Loucy (cell line): Measurements from ENCODE around the gene APBB2.

Source experiments
- H2AFZ ChIP-seq: fragments of 200-600 bp; sonication (generic); 2 replicates; pipeline ENCODE4 v1.6.0; 2016; ENCODE audit warnings: antibody characterized with exemption, mild to moderate bottlenecking, low read length, moderate library complexity
- H3F3A ChIP-seq: fragments of 200-600 bp; 2 replicates; pipeline ENCODE4 v1.6.0; 2016; ENCODE audit warnings: antibody characterized with exemption, low read depth, mild to moderate bottlenecking
- H3K27me3 ChIP-seq: fragments of 200-600 bp; sonication (generic); 2 replicates; pipeline ENCODE4 v1.6.1; 2014; ENCODE audit warnings: low read length, mild to moderate bottlenecking; ENCODE audit not compliant: insufficient read depth, poor library complexity, severe bottlenecking
- H3K36me3 ChIP-seq: fragments of 200-600 bp; sonication (generic); 2 replicates; pipeline ENCODE4 v1.6.1; 2016; ENCODE audit warnings: low read length; ENCODE audit not compliant: insufficient read depth
- H3K4me1 ChIP-seq: fragments of 200-600 bp; sonication (generic); 2 replicates; pipeline ENCODE4 v1.5.1; 2014; ENCODE audit warnings: low read length, mild to moderate bottlenecking; ENCODE audit not compliant: insufficient read depth, poor library complexity, severe bottlenecking
- H3K4me2 ChIP-seq: fragments of 200-600 bp; sonication (generic); 2 replicates; pipeline ENCODE4 v1.6.0; 2014; ENCODE audit warnings: antibody characterized with exemption, low read length, low read depth, mild to moderate bottlenecking; ENCODE audit not compliant: poor library complexity, severe bottlenecking
- H3K4me3 ChIP-seq: fragments of 200-600 bp; sonication (generic); 2 replicates; pipeline ENCODE4 v1.5.1; 2014; ENCODE audit warnings: low read length, mild to moderate bottlenecking, mixed read lengths; ENCODE audit not compliant: poor library complexity, severe bottlenecking
- H3K79me2 ChIP-seq: fragments of 200-600 bp; sonication (generic); 2 replicates; pipeline ENCODE4 v1.6.1; 2014; ENCODE audit warnings: low read length; ENCODE audit not compliant: insufficient read depth
- H3K9ac ChIP-seq: fragments of 200-600 bp; sonication (generic); 2 replicates; pipeline ENCODE4 v1.6.0; 2014; ENCODE audit warnings: mild to moderate bottlenecking, low read depth, low read length, moderate library complexity; ENCODE audit not compliant: poor library complexity, severe bottlenecking
- H3K9me2 ChIP-seq: fragments of 200-600 bp; sonication (generic); replicated peaks from 2 replicates; pipeline ENCODE4 v1.6.1; 2016; ENCODE audit warnings: low read depth, low read length, mixed read lengths
- H3K9me3 ChIP-seq: fragments of 200-600 bp; sonication (generic); 2 replicates; pipeline ENCODE4 v1.6.1; 2014; ENCODE audit warnings: mild to moderate bottlenecking, antibody characterized with exemption, low read length, low read depth; ENCODE audit not compliant: insufficient read depth
- H4K20me1 ChIP-seq: fragments of 200-600 bp; sonication (generic); 2 replicates; pipeline ENCODE4 v1.6.0; 2014; ENCODE audit warnings: antibody characterized with exemption, low read length, mild to moderate bottlenecking; ENCODE audit not compliant: insufficient read depth, poor library complexity, severe bottlenecking
- CTCF ChIP-seq: fragments of 200-600 bp; sonication (generic); conservative IDR thresholded peaks from 2 replicates; pipeline ENCODE4 v1.5.1; 2014; ENCODE audit warnings: mild to moderate bottlenecking, antibody characterized with exemption, low read length
- EZH2phosphoT487 ChIP-seq: fragments of 200-600 bp; IDR thresholded peaks from 2 replicates; pipeline ENCODE4 v1.6.1; 2018; ENCODE audit warnings: antibody characterized with exemption, mild to moderate bottlenecking, moderate library complexity, borderline replicate concordance

The APBB2 gene

GRCh38 chr4:40778090-40778489 lies 436.3 kb downstream of the APBB2 start:
- no peaks in the 10 kb centered on the region for H3K27me3 ChIP-seq
- no peak overlapping the region for H3K4me2 ChIP-seq
- H2AFZ ChIP-seq, result no peak overlapping the region
- no peaks in the 10 kb centered on the region for H3K79me2 ChIP-seq
- H3K9me2 ChIP-seq, result no peaks in the 10 kb centered on the region
- no peaks in the 10 kb centered on the region for H3K36me3 ChIP-seq
- H3K4me3 ChIP-seq, result no peak overlapping the region
- no peaks in the 10 kb centered on the region for H3K9me3 ChIP-seq
- no peak overlapping the region for H3K9ac ChIP-seq
- no peak for TF ChIP-seq CTCF
- no peak for TF ChIP-seq EZH2phosphoT487
- H3F3A ChIP-seq, result no peaks in the 10 kb centered on the region
- peaks cover 9% of the 10 kb centered on the region for H3K4me1 ChIP-seq
- no peaks in the 10 kb centered on the region for H4K20me1 ChIP-seq

GRCh38 chr4:40769266-40769665 lies 445.1 kb downstream of the APBB2 start:
- H2AFZ ChIP-seq, result no peak overlapping the region
- H3K4me2 ChIP-seq, result no peak overlapping the region
- no peaks in the 10 kb centered on the region for H3F3A ChIP-seq
- no peaks in the 10 kb centered on the region for H3K27me3 ChIP-seq
- no peak for TF ChIP-seq CTCF
- no peak for TF ChIP-seq EZH2phosphoT487
- no peaks in the 10 kb centered on the region for H3K9me3 ChIP-seq
- H4K20me1 ChIP-seq, result no peaks in the 10 kb centered on the region
- H3K9ac ChIP-seq, result no peak overlapping the region
- H3K79me2 ChIP-seq, result no peaks in the 10 kb centered on the region
- H3K36me3 ChIP-seq, result no peaks in the 10 kb centered on the region
- no peak overlapping the region for H3K4me3 ChIP-seq
- H3K9me2 ChIP-seq, result no peaks in the 10 kb centered on the region
- H3K4me1 ChIP-seq, result peaks cover 11% of the 10 kb centered on the region

- Histone ChIP-seq H3K4me2 (peak overlapping the region; percentile 3), H2AFZ (no peak overlapping the region), H3K9ac (no peak overlapping the region)
Observed at GRCh38 chr4:40763228-40763716, 451.1 kb downstream of the APBB2 start.

More at GRCh38 chr4:40763228-40763716, 451.1 kb downstream of the APBB2 start:
- TF ChIP-seq CTCF, result no peak
- no peak for TF ChIP-seq EZH2phosphoT487
- no peak overlapping the region for H3K4me3 ChIP-seq
- H3K9me2 ChIP-seq, result no peaks in the 10 kb centered on the region
- H3F3A ChIP-seq, result no peaks in the 10 kb centered on the region; the same call in 1 of the 2 replicates
- H3K79me2 ChIP-seq, result no peaks in the 10 kb centered on the region
- no peaks in the 10 kb centered on the region for H4K20me1 ChIP-seq
- no peaks in the 10 kb centered on the region for H3K36me3 ChIP-seq
- no peaks in the 10 kb centered on the region for H3K27me3 ChIP-seq
- H3K9me3 ChIP-seq, result no peaks in the 10 kb centered on the region
- peaks cover 9% of the 10 kb centered on the region for H3K4me1 ChIP-seq
